GM12872 (cell line): ENCODE measurements around the gene SRSF6.

Source experiments
- CTCF ChIP-seq: IDR thresholded peaks from 3 replicates; pipeline ENCODE4 v1.5.1; 2011; ENCODE audit warnings: low read depth, mild to moderate bottlenecking, low read length, moderate library complexity; ENCODE audit not compliant: insufficient read depth

Gene SRSF6

DNA sequence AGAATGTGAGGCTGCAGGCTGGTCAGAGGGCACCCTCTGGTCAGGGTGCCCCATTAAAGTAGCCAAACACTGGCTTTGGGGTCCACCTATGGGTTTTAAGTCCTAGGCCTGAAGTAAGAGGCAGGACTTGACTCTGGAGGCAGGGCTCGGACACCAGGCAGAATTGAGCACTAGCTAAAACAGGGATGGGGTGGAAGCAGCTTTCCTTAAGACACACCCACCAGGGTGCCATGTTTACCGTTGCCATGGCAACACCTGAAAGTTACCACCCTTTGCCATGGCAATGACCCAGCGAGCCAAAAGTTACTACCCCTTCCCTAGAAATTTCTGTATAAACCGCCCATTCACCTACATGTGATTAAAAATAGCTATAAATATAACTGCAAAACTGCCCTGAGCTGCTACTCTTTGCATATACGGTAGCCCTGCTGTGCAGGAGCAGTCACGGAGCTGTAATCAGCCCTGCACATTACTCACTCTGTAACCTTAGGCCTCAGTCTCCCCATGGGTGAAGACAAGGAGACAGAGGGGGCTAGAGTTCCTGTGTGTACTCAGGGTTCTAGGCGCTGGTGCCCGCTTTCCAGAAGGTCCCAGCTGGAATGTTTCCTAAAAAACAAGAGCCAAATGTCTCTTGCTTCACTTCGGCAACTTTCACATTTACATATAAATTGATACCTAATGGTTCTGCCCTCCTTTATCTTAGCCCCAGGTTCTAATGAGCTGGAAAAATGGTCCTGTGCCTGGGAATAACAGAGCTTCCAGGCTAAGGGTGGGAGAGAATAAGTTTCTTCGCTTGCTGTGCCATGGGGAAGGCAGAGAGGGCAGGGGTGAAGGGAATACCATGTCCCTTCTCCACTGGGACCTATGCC, 27.2 kb upstream of the SRSF6 start:
- no peak for TF ChIP-seq CTCF

DNA sequence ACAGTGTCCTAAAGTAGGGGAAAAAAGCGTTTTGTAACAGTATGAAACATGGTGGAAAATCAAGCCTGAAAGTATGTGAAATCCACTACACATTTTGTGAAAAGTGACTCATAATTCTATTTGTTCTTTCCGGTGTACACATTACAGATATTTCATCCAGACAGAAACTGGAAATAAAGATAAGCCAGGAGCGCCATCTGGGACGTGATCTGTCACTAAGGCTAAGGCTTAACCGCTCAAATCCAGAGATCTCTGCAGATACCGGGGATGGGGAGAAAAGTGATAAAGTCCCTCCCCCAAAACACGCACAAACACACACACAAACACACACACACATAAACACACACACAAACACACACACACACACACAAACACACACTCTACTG, 26.6 kb upstream of the SRSF6 start:
- no peak for TF ChIP-seq CTCF

GRCh38 chr20:43432498-43432897, 25.2 kb upstream of the SRSF6 start:
- TF ChIP-seq CTCF = no peak

- no peak for TF ChIP-seq CTCF
Measured at GRCh38 chr20:43433250-43433854, 24.3 kb upstream of the SRSF6 start.

DNA sequence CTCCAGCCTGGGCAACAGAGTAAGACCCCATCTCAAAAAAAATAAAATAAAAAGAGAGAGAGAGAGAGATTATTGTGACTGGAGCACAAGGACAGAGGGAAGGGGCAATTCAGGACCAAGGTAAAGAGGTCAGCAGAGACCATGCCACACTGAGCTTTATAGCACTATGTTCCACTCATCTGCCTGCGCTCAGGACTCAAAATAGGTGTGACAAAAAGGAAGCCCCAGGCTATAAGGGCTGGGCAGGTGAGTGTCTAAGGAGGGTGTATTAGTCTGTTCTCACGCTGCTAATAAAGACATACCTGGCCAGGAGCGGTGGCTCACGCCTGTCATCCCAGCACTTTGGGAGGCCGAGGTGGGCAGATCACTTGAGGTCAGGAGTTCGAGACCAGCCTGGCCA, 23.1 kb upstream of the SRSF6 start:
- TF ChIP-seq CTCF = no peak

DNA sequence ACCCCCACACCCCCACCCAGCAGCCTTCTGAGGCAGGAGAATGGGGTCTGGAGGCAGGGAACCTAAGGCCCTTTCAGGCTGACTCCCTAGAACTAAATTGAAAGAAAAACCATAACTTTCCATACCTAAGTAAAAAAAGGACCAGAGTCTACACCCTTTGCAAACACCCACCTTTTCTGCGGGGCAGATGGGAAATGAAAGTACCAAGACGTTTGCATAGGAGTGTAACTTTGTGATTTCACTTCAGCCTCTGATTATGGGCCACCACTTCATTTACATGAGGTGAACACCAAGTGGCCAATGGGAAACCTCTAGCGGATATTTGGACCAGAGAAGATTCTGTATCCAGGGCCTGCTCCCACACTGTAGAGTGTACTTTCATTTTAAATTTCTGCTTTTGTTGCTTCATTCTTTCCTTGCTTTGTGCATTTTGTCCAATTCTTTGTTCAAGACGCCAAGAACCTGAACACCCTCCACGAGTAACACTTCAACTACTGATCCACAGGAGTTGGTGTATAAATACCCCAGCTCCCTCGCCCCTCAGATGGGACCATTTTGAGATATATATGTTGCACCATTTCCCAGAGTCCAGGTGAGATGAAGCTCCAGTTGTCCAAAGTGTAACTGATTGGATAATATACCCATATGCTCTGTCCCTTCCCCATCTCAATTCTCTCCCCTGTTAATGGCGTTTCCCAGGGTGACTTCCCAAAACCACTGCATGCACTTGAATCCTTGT, 18.9 kb upstream of the SRSF6 start:
- no peak for TF ChIP-seq CTCF

DNA sequence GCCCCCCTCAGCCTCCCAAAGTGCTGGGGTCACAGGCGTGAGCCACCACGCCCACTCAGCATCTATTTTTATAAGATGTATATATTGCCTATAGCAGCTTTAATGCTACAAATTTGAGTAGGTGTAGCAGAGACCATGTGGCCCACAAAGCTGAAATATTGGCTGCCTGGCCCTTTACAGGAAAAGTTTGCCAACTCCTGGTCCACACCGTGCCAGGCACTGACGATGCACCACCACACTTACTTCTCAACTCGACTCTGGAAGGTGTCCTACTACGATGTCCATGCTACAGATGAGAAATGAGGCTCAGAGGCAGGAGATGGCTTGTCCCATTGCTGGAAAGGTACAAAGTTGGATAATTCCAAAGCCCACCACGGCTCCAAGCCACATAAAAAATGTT, 17.2 kb upstream of the SRSF6 start:
- no peak for TF ChIP-seq CTCF
